H1 (cell line): ENCODE measurements around the gene IL32. TPM values are rescaled to one million over a fixed set of nuclear protein-coding genes. Genes with fewer than 3 reads are reported as not detected.

Source experiments
- CTCF ChIA-PET: fragments of 300-600 bp; sonication (Branson Sonifier 250); formaldehyde crosslinking; loops from one replicate; lab custom pipeline; 2021; ENCODE audit not compliant: partially characterized antibody; lab: Charles Lee
- POLR2A ChIA-PET: fragments of 300-600 bp; sonication (Branson Sonifier 250); formaldehyde crosslinking; loops from one replicate; lab custom pipeline; 2021; ENCODE audit warnings: inconsistent platforms; ENCODE audit not compliant: partially characterized antibody; lab: Charles Lee
- DNase-seq, 2 experiments: peaks; one replicate each; pipeline versions ENCODE4 v3.0.0 to v3.0.0-alpha.2; 2010 to 2022; ENCODE audit warnings: low spot score in 2 of 2, low read depth in 1 of 2, mixed read lengths in 1 of 2
- FAIRE-seq: peaks from 2 replicates; lab custom pipeline; 2011; peaks lifted over from hg19 to GRCh38; lab: Jason Lieb, UNC
- H2AFZ ChIP-seq: 2 replicates; pipeline ENCODE4 v1.8.1; 2012; ENCODE audit warnings: low read length, inconsistent platforms
- H2AK5ac ChIP-seq: 2 replicates; pipeline ENCODE4 v1.6.1; 2013; ENCODE audit warnings: low read depth, low read length
- H2BK120ac ChIP-seq: replicated peaks from 2 replicates; pipeline ENCODE3; 2013; ENCODE audit warnings: low read depth, low read length, inconsistent platforms
- H2BK12ac ChIP-seq: 2 replicates; pipeline ENCODE4 v1.6.1; 2013; ENCODE audit warnings: low read depth, low read length
- H2BK15ac ChIP-seq: 2 replicates; pipeline ENCODE4 v1.6.1; 2013; ENCODE audit warnings: low read length
- H2BK20ac ChIP-seq: 2 replicates; pipeline ENCODE4 v1.6.1; 2013; ENCODE audit warnings: low read length
- H2BK5ac ChIP-seq: 2 replicates; pipeline ENCODE4 v1.6.1; 2013; ENCODE audit warnings: low read depth, low read length
- H3K14ac ChIP-seq: 2 replicates; pipeline ENCODE4 v1.6.1; 2013; ENCODE audit warnings: inconsistent platforms; ENCODE audit not compliant: insufficient read length
- H3K18ac ChIP-seq: 2 replicates; pipeline ENCODE4 v1.6.1; 2013; ENCODE audit warnings: low read length; ENCODE audit errors: extremely low read depth
- H3K23ac ChIP-seq: 2 replicates; pipeline ENCODE4 v1.6.1; 2013; ENCODE audit warnings: inconsistent platforms; ENCODE audit not compliant: insufficient read length
- H3K23me2 ChIP-seq: 2 replicates; pipeline ENCODE4 v1.6.1; 2013; ENCODE audit warnings: low read depth, low read length
- H3K27ac ChIP-seq: 2 replicates; pipeline ENCODE4 v1.6.1; 2011; ENCODE audit warnings: low read depth, low read length, inconsistent platforms
- H3K27me3 ChIP-seq, 4 experiments: replicated peaks in 1 of 4; 1 replicate in 1 of 4; 2 replicates in 3 of 4; pipeline versions ENCODE4 v1.6.1 to v1.8.1; 2011 to 2013; ENCODE audit warnings: low read length in 3 of 4, mild to moderate bottlenecking in 3 of 4, inconsistent platforms in 2 of 4, mixed read lengths in 2 of 4, moderate library complexity in 1 of 4; ENCODE audit not compliant: control insufficient read depth in 3 of 4, insufficient read depth in 3 of 4; ENCODE audit errors: extremely low read depth in 1 of 4
- H3K36me3 ChIP-seq, 4 experiments: 2 replicates each; pipeline versions ENCODE4 v1.6.1 to v1.8.1; 2011 to 2013; ENCODE audit warnings: mild to moderate bottlenecking in 4 of 4, low read length in 3 of 4, moderate library complexity in 2 of 4, control low read depth in 1 of 4, inconsistent platforms in 1 of 4; ENCODE audit not compliant: insufficient read depth in 4 of 4, control insufficient read depth in 2 of 4
- H3K4ac ChIP-seq: replicated peaks from 2 replicates; pipeline ENCODE3; 2013; ENCODE audit warnings: low read length, low read depth, mixed read lengths, inconsistent platforms; ENCODE audit not compliant: insufficient read length
- H3K4me1 ChIP-seq, 4 experiments: replicated peaks in 1 of 4; 1 replicate in 1 of 4; 2 replicates in 3 of 4; pipeline versions ENCODE4 v1.6.1 to v1.8.1; 2011 to 2013; ENCODE audit warnings: low read length in 3 of 4, inconsistent platforms in 2 of 4, mixed read lengths in 1 of 4; ENCODE audit not compliant: insufficient read depth in 4 of 4, control insufficient read depth in 3 of 4
- H3K4me2 ChIP-seq, 2 experiments: 2 replicates each; pipeline versions ENCODE4 v1.6.1 to v1.8.1; 2011 to 2013; ENCODE audit warnings: low read depth in 2 of 2, low read length in 2 of 2, control low read depth in 1 of 2, inconsistent platforms in 1 of 2, mild to moderate bottlenecking in 1 of 2; ENCODE audit not compliant: insufficient read depth in 1 of 2
- H3K4me3 ChIP-seq, 4 experiments: fragments of 200-600, 300-600 bp in 1 of 4; sonication (generic), shearing (Covaris generic), sonication (Bioruptor Twin) in 1 of 4; 2 replicates each; pipeline versions ENCODE4 v1.5.1 to v1.8.1; 2011 to 2016; ENCODE audit warnings: low read length in 4 of 4, low read depth in 3 of 4, control low read depth in 2 of 4, inconsistent platforms in 2 of 4, mild to moderate bottlenecking in 2 of 4, mixed read lengths in 1 of 4, moderate library complexity in 1 of 4; ENCODE audit not compliant: insufficient read depth in 2 of 4; ENCODE audit errors: extremely low read depth in 1 of 4
- H3K56ac ChIP-seq: replicated peaks from 2 replicates; pipeline ENCODE3; 2013; ENCODE audit warnings: low read depth, mild to moderate bottlenecking, mixed read lengths, low read length, inconsistent platforms; ENCODE audit not compliant: insufficient read length
- H3K79me1 ChIP-seq: 2 replicates; pipeline ENCODE4 v1.6.1; 2013; ENCODE audit warnings: low read depth, low read length, control low read depth
- H3K79me2 ChIP-seq, 2 experiments: 2 replicates each; pipeline versions ENCODE4 v1.6.1 to v1.8.1; 2012 to 2013; ENCODE audit warnings: low read length in 2 of 2, mild to moderate bottlenecking in 2 of 2, inconsistent platforms in 1 of 2; ENCODE audit not compliant: insufficient read depth in 2 of 2, control insufficient read depth in 1 of 2
- H3K9ac ChIP-seq, 4 experiments: replicated peaks in 1 of 4; 1 replicate in 1 of 4; 2 replicates in 3 of 4; pipeline versions ENCODE4 v1.6.1 to v1.8.1; 2011 to 2013; ENCODE audit warnings: low read depth in 3 of 4, low read length in 3 of 4, control low read depth in 2 of 4, mild to moderate bottlenecking in 2 of 4, moderate library complexity in 2 of 4, inconsistent platforms in 1 of 4; ENCODE audit errors: extremely low read depth in 1 of 4
- H3K9me3 ChIP-seq, 2 experiments: 2 replicates each; pipeline versions ENCODE4 v1.6.1 to v1.8.1; 2012 to 2013; ENCODE audit warnings: mild to moderate bottlenecking in 2 of 2, moderate library complexity in 2 of 2, control low read depth in 1 of 2, inconsistent platforms in 1 of 2, low read depth in 1 of 2, low read length in 1 of 2, mixed read lengths in 1 of 2; ENCODE audit not compliant: insufficient read depth in 2 of 2
- H4K20me1 ChIP-seq, 2 experiments: replicated peaks in 1 of 2; 2 replicates each; pipeline versions ENCODE3 to v1.8.1; 2011 to 2013; ENCODE audit warnings: inconsistent platforms in 2 of 2, low read length in 2 of 2, mild to moderate bottlenecking in 1 of 2; ENCODE audit not compliant: insufficient read depth in 2 of 2, control insufficient read depth in 1 of 2
- H4K5ac ChIP-seq: 2 replicates; pipeline ENCODE4 v1.6.1; 2013; ENCODE audit warnings: low read length, low read depth, mixed read lengths, inconsistent platforms; ENCODE audit not compliant: insufficient read length
- H4K8ac ChIP-seq: 2 replicates; pipeline ENCODE4 v1.8.0; 2013; ENCODE audit warnings: mild to moderate bottlenecking, moderate library complexity, low read length, inconsistent platforms; ENCODE audit not compliant: insufficient read depth; ENCODE audit errors: extremely low read depth
- H4K91ac ChIP-seq: replicated peaks from 2 replicates; pipeline ENCODE3; 2013; ENCODE audit warnings: low read length, mixed read lengths, inconsistent platforms; ENCODE audit not compliant: insufficient read length
- CBX5 ChIP-seq: fragments of 300-800, 300-1000 bp; sonication (generic); IDR thresholded peaks from 2 replicates; pipeline ENCODE4 v1.7.1; 2016; ENCODE audit warnings: antibody characterized with exemption, low read length, low read depth
- CEBPB ChIP-seq: IDR thresholded peaks from 2 replicates; pipeline ENCODE4 v1.6.1; 2012; ENCODE audit warnings: low read depth, low read length
- E2F6 ChIP-seq: IDR thresholded peaks from 2 replicates; pipeline ENCODE4 v1.6.1; 2012; ENCODE audit warnings: inconsistent platforms
- EP300 ChIP-seq, 2 experiments: IDR thresholded peaks; 1 replicate in 1 of 2; 2 replicates in 1 of 2; pipeline ENCODE4 v1.6.1; 2011 to 2012; ENCODE audit warnings: low read depth in 2 of 2, low read length in 2 of 2, mild to moderate bottlenecking in 2 of 2, borderline replicate concordance in 1 of 2, inconsistent platforms in 1 of 2, moderate library complexity in 1 of 2
- GTF2F1 ChIP-seq: IDR thresholded peaks from 2 replicates; pipeline ENCODE4 v1.6.1; 2012; ENCODE audit warnings: low read depth, low read length, improper control_type of control experiment, borderline replicate concordance
- KDM4A ChIP-seq: IDR thresholded peaks from one replicate; pipeline ENCODE4 v1.7.1; 2012; ENCODE audit warnings: low read depth, mild to moderate bottlenecking, moderate library complexity, low read length, inconsistent platforms; ENCODE audit not compliant: severe bottlenecking
- NRF1 ChIP-seq: IDR thresholded peaks from 2 replicates; pipeline ENCODE4 v1.6.1; 2011; ENCODE audit warnings: mild to moderate bottlenecking, low read depth, low read length, improper control_type of control experiment
- RXRA ChIP-seq: IDR thresholded peaks from 2 replicates; pipeline ENCODE4 v1.6.1; 2011; ENCODE audit warnings: low read depth, mild to moderate bottlenecking, low read length, moderate library complexity; ENCODE audit not compliant: insufficient read depth
- SIN3A ChIP-seq, 2 experiments: IDR thresholded peaks in 1 of 2; conservative IDR thresholded peaks in 1 of 2; 2 replicates each; pipeline ENCODE4 v1.6.1; 2011 to 2012; ENCODE audit warnings: low read length in 2 of 2, improper control_type of control experiment in 1 of 2, low read depth in 1 of 2, mild to moderate bottlenecking in 1 of 2
- TEAD4 ChIP-seq: IDR thresholded peaks from 2 replicates; pipeline ENCODE4 v1.6.1; 2012; ENCODE audit warnings: low read depth, low read length, inconsistent platforms, mixed read lengths
- WGBS, 2 experiments: shearing (Covaris generic) in 1 of 2; methylation state at CpG; one replicate each; pipeline versions ENCODE4 v1.1.6 to v1.1.7; 2013 to 2015; ENCODE audit warnings: low lambda C conversion rate in 2 of 2, mixed read lengths in 2 of 2, inconsistent platforms in 1 of 2, low coverage in 1 of 2, missing lambda C conversion rate in 1 of 2; ENCODE audit not compliant: insufficient replicate concordance in 2 of 2, insufficient coverage in 1 of 2, insufficient read length in 1 of 2; ENCODE audit errors: extremely low coverage in 1 of 2, missing lambda C conversion rate in 1 of 2; 5-methylcytosine and 5-hydroxymethylcytosine counted together
- polyA plus RNA-seq, 7 experiments: library from polyadenylated mRNA; depleted of rRNA in 3 of 7; stranded (reverse) in 5 of 7; unstranded in 2 of 7; fragments of >200 nt in 5 of 7; fragments of 200-250 nt in 2 of 7; gene quantifications; 1 replicate in 5 of 7; 2 replicates in 1 of 7; 4 replicates in 1 of 7; pipeline versions ENCODE4 v1.2.1 to v1.2.3, GENCODE V29; 2011 to 2013; ENCODE audit warnings: missing spikeins in 2 of 7, mixed read lengths in 2 of 7
- total RNA-seq: library from RNA; stranded (reverse); fragmentation: NEBNext Ultra II Directional; extraction: Animal tissue kit (Norgen Biotek cat#: 25700); gene quantifications from 2 replicates; pipeline ENCODE4 v1.2.1, GENCODE V29; 2021

IL32 gene
- total and polyA plus RNA-seq, 2 of the 8 experiments (the other 6 are each of a cell fraction or from before 2014, with no cell fraction given): 2.7 to 5.0 TPM

- ChIA-PET CTCF (interaction anchor here (0.7 to 36.8 kb wide), 9 partner anchors 9 to 58 kb away, joined by 3 to 619 read pairs (median 10); partner anchors contain the start of genes ZNF205 and ZNF213), POLR2A (interaction anchor here (0.7 to 8.3 kb wide), 25 partner anchors 9 to 83 kb away, joined by 3 to 137 read pairs (median 6); partner anchors contain the start of genes IL32 and ZSCAN10)
- H2BK5ac ChIP-seq: no peak overlapping the region
- no peak overlapping the region for H3K4ac ChIP-seq
- no peak overlapping the region for H3K18ac ChIP-seq
- no peak overlapping the region for H3K56ac ChIP-seq
- H3K23me2 ChIP-seq: no peaks in the 10 kb centered on the region
- H3K27ac ChIP-seq: no peak overlapping the region
- H3K4me2 ChIP-seq: no peak overlapping the region
- peaks cover 13 to 24% of the 10 kb centered on the region in 2 experiments for H4K20me1 ChIP-seq
- H4K8ac ChIP-seq: no peak overlapping the region; the same call in 1 of the 2 replicates
- H2BK20ac ChIP-seq: no peak overlapping the region
- H3K4me1 ChIP-seq: peaks cover 0 to 6% (median 5%) of the 10 kb centered on the region in 4 experiments; a peak in 6 of 7 replicates
- H3K4me3 ChIP-seq: no peak overlapping the region
- WGBS, 2 experiments: 98% methylated on average over 71 of the region's 81 CpGs; no CpG with 5 or more reads in 1 of the 2 experiments
- H2AFZ ChIP-seq: no peak overlapping the region
- H4K5ac ChIP-seq: no peak overlapping the region
- H3K9me3 ChIP-seq: no peaks in the 10 kb centered on the region
- no peak overlapping the region for H2AK5ac ChIP-seq
- H3K23ac ChIP-seq: no peak overlapping the region
- H2BK15ac ChIP-seq: no peak overlapping the region
- H3K9ac ChIP-seq: no peak overlapping the region
- no peak overlapping the region for H2BK12ac ChIP-seq
- H3K27me3 ChIP-seq: no peaks in the 10 kb centered on the region
- no peak overlapping the region for H2BK120ac ChIP-seq
- DNase-seq: no peak
- H3K79me1 ChIP-seq: peaks cover 3% of the 10 kb centered on the region
- peaks cover 28 to 46% (median 39%) of the 10 kb centered on the region in 4 experiments for H3K36me3 ChIP-seq
- no peak overlapping the region for H3K14ac ChIP-seq
- H4K91ac ChIP-seq: no peak overlapping the region
- FAIRE-seq: no peak
- peaks cover 0 to 36% of the 10 kb centered on the region in 2 experiments; a peak in 2 of 4 replicates for H3K79me2 ChIP-seq
- TF ChIP-seq SIN3A (conservative IDR thresholded peaks at IDR 0.05 in 1 of 2, IDR thresholded peaks at IDR 0.05 in 1 of 2; ENCODE audit: low read depth in 1 of 2, low read length in 2 of 2): no peak
- TF ChIP-seq CBX5: no peak
- TF ChIP-seq EP300 (IDR thresholded peaks at IDR 0.05; ENCODE audit: borderline replicate concordance in 1 of 2, low read depth in 2 of 2, low read length in 2 of 2): no peak
- TF ChIP-seq NRF1: no peak
- TF ChIP-seq RXRA: no peak
- TF ChIP-seq CEBPB: no peak
- no peak for TF ChIP-seq E2F6
- TF ChIP-seq KDM4A: no peak
- no peak for TF ChIP-seq TEAD4
- TF ChIP-seq GTF2F1: no peak
These were observed 24.5 kb downstream of the IL32 start for GRCh38 chr16:3089717-3090592.
